GM18508 (cell line): ENCODE data around the gene ARHGAP12.
A peak's percentile ranks its signal among the peaks of the same experiment; 100 is the strongest.
"Not testable (repeated sequence)": the region's sequence is repeated elsewhere in the genome, so short reads cannot be mapped to it uniquely, and the experiment has no call there.

Source experiments
- ATAC-seq: cut with Tn5 transposase; IDR thresholded peaks from one replicate; pipeline ENCODE4 v1.9.1; 2021; ENCODE audit warnings: moderate number of reproducible peaks; ENCODE audit not compliant: insufficient read depth, unreplicated experiment

ARHGAP12 gene

DNA sequence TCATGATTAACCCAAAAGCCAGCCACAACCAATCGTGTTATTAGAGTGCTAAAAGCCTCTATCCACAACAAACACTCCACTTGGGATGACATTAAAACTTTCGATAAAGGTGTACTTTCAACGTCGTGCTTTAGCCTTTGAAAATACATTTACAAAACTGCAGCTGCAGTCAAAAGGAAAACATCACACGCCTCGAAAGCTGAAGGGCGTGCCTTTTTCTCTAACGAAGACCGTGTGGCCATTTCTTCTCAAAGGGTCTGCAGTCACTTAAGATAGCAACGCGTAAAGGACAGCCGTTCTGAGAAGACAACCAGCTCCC, 1.1 kb downstream of the ARHGAP12 start:
- no peak for ATAC-seq

DNA sequence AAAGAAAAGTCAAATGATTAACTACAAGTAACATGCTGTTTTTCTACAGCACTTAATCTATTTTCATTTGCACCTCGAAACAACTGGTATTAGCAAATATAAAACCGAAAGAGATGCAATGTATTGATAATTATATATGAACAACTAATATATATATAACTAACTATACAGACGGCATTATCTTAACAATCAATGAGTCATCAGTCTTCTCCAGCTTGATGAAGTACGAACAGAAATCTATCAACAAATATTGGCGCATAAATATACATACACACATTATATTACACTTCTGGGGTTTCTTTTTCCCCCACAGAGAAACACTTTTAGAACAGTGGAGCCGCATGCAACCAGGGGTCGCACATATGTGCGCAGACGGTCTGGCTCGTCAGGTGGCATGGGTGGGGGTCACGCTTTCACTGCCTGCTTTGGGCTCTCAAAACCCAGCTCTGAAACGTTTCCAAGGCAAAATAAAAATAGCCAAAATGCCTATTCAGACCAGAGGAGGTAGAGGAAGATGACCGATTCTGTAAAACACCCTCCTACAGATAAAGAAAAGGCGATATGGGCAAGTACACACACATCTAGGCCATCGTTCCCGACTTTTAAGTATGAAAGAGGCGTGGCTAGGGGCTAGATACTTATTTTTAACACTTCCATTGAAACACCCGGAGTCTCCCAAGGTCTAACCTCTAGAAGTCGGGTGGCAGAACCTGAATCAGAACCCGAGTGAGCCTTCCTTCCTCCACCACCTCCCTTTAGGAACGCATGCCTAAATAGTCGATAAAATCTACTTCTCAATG, 1.7 kb downstream of the ARHGAP12 start:
- ATAC-seq, result no peak

DNA sequence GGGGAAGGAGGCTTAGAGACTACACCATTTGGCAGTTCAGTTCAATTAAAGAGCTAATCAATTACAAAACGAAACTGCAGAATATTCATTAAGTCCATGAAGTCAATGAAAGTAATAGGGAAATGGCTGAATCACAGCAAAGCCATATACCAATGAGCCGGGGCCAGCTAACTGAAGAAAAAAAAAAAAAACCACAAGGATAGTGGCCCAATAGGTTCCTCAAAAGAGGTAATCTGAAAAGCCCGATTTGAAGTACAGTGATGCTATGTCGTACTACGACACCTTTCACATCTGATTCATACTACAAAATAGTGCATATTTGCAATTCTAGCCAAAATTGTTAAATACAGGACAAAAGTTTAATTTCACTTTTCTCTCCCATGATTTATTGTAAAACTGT, 2.5 kb downstream of the ARHGAP12 start:
- no peak for ATAC-seq

DNA sequence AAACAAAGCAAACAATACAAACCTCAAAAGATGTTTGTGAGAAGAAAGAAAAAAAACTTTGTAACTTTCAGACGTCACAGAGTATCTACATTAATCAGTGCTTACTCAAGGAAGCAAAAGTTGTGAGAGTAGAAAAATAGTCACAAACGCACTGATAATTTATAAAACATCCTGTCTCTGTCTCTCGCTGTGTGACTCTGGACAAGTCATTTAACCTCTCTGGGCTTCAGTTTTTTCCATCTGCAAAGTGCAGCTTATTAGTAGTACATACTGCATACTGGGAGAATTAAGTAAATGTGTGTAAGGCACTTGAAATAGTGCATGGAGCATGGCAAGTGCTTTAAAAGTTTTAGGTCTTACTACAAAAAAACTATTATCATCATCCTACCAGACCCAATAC, 3.8 kb downstream of the ARHGAP12 start:
- ATAC-seq, result no peak

DNA sequence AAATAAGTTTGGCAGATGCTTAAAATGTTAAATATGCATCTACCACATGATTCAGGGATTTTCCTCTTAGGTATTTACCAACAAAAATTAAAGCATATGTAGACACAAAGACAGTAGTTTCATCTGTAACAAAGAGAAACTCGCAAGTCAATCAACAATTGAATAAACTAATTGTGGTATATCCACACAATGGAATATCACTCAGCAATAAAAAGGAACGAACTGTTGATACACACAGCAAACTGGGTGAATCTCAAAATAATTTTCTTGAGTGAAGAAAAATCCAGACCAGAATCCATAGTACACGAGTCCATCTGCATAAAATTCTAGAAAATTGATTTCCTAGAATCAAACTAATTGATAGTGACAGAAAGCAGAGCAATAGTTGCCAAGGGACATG, 5.2 kb downstream of the ARHGAP12 start:
- ATAC-seq, result no peak

DNA sequence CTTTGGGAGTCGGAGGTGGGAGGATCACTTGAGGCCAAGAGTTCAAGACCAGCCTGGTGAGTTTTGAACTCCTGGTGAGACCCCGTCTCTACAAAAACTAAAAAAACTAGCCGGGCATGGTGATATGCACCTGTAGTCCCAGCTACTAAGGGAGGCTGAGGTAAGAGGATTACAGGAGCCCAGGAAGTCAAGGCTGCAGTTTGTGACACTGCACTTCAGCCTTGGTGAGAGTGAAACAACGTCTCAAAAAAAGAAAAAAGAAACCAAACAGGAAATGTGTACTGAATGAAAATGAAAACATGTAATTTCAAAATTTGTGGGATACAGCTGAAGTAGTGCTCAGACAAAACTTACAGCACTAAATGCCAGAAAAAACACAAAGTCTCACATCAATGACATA, 7.6 kb downstream of the ARHGAP12 start:
- ATAC-seq, result peak; percentile 40

DNA sequence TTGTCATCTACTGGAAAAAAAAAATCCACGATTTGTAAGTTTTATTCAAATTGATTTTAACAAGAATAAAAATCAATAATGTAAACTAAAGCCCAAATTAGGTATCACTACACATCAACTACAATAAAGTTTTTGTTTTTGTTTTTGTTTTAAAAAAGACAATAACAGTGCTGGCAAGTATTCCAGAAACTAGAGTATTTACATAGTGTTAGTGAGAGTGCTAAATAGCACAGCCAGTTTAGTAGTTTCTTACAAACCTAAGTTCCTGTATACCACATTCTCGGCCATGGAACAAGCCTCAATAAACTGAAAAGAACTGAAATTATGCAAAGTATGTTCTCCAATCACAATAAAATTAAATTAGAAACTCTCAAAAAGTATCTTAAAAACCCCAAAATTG, 8.1 kb downstream of the ARHGAP12 start:
- ATAC-seq, result no peak

DNA sequence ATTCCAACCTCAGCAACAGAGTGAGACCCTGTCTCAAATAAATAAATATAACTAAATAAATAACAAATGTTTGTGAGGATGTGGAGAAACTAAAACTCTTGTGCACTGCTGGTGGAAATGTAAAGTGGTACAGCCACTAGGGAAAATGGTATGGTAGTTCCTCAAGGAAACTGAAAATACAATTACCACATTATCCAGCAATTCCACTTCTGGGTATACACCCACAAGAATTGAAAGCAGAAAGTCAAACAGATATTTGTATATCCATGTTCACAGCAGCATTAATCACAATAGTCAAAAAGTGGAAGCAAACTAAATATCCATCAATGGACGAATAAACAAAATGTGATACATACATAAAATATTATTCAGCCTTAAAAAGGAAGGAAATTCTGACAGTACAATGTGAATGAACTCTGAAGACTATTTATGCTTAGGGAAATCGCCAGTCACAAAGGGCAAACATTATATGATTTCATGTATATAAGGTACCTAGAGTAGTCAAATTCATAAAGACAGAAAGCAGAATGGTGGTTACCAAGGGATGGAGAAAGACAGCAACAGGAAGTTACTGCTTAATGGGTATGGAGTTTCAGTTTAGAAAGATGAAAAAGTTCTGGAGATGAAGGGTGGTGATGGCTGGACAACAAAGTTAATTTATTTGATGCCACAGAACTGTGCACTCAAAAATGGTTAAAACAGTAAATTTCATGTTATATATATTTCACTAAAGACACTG, 9.8 kb downstream of the ARHGAP12 start:
- no peak for ATAC-seq

DNA sequence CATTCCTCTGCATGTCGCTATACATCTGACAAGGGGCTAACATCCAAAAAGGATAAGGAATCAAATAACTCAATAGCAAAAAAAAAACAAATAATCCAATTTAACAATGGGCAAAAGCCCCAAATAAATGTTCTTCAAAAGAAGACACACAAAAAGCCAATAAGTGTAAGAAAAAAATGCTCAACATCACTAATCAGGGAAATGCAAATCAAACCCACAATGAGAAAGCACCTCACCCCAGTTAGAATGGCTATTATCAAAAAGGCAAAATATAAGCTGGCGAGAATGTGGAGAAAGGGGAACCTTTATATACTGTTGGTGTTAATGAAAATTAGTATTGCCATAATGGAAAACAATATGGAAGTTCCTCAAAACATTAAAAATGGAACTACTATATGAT, 14.3 kb downstream of the ARHGAP12 start:
- ATAC-seq, result no peak

DNA sequence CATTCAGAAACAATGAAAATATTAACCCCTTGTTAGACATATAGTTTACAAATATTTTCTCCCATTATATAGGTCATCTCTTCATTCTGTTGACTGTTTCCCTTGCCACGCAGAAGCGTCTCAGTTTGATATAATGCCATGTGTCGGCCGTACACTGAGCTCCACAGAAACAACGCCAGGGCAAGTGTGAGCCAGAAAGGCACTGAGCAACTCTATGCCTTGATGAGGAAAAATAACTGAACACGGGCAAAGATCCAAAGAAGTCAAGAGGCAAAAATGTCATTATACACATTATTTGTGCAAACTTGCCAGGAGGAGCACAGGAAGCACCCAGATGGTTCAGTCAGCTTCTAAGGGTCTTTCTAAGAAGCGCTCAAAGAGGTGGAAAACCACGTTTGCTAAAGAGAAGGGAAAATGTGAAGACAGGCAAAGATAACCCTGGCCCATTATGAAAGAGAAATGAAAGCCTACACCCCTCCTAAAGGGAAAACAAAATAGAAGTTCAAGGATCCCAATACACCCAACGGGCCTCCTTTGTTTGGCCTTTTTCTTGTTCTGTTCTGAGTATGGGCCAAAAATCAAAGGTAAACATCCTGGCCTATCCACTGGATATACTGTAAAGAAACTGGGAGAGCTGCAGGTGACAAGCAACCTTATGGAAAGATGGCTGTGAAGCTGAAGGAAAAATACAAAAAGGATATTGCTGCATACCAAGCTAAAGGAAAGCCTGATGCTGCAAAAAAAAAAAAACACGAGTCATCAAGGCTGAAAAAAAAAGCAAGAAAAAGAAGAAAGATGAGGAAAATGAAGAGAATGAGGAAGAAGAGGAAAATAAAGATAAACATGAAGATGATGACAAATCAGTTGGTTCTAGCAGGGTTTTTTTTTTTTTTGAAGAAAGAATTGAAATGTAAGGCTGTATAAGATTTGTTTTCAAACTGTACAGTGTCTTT, 15.5 kb downstream of the ARHGAP12 start:
- ATAC-seq, result no peak

DNA sequence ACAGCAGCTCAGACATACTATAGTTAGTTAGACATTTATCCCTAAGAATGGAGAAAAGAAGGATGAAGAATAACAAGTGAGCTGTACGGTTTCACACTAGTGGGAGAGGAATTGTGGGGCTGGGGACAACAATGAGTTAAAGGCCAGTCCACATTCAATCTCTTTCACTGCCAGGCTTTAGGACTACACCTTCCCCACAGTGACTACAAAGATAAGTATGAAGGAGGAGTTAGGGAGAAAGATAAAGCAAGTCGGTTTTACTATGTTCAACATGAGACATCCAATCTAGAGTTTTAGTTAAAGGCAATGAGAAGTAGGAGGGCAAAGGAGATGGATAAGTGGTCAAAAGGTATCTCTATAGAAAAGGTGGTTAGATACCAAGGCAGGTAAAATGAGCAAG, 16.3 kb downstream of the ARHGAP12 start:
- no peak for ATAC-seq

DNA sequence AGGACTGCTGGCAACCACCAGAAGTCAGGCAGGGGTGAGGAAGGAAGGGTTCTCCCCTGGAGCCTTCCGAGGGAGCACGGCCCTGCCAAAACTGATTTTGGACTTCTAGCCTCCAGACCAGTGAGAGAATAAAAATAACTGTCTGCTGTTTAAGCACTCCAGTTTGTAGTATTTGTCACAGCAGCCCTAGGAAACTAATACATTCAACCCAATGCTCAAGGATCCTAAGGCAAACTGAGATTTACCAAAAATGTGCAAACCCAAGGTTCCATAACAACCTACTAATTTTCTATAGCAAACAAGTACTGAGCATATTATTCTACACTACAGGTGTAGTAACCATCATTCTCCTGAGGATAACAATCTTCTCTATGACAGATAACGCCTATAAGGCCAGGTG, 18.6 kb downstream of the ARHGAP12 start:
- no peak for ATAC-seq

DNA sequence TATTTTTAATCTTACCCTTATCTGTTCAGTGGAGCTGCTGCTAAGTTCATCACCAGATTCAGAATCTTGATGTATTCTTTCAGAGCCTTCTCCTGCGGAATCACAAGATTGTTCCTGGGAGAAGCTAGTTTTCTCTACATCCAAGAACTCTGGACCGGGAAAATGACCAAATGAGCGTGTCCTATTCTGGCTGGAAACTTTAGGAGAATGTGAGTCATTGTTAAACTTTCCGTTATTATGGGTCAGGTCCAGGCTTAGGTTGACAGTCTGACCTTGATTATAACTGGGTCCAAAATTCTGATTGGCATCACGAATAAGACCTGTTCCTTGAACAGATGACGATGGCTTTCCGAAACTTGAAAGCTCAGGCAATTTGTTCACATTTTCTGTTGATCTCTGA, 20.5 kb downstream of the ARHGAP12 start:
- no peak for ATAC-seq

DNA sequence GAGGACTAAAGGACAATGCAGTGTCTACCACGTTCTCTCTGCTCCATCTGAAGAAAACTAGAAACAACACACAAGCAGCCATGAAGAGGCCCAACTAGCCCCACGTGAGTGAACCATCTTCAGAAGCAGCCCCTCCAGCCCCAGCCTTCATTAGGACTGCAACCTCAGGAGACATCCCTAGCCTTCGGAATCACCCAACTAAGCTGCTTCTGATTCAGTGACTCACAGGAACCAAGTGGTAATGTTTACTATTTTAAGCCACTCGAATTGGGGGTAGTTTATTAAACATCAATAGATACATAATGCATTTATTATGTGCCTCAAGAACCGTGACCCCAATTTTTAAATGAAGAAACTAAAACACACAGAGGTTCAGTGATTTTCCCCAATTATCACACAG, 22.6 kb downstream of the ARHGAP12 start:
- ATAC-seq, result no peak

DNA sequence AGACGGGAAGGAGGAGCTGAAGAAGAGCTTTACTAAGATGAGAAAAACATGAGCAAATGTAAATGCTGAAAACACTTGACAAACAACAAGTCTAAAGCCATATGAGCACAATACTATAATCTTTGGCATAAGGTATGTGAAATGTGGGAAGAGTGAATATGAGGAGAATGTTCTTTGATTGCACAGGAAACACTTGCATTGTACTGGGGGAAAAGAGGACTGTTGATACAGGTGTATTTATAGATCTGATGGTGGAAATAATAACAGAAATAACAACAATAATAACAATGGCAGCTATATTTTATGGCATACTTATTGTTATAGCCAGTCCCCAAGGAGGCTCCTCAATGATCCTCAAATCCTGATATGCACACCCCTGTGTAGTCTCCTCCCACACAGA, 23.0 kb downstream of the ARHGAP12 start:
- no peak for ATAC-seq

DNA sequence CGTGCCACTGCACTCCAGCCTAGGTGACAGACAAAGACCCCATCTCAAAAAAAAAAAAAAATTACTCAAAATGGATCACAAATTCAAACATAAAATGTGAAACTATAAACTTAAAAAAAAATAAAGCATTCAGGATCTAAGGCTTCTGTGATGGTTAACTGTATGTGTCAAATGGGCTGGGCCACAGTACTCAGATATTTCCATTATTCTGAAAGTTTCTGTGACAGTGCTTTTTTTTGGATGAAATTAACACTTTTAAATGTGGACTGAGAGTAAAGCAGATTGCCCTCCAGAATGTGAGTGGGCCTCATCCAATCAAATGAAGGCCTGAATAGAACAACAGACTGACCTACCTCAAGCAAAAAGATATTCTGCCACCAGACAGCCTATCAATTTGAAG, 26.0 kb downstream of the ARHGAP12 start:
- no peak for ATAC-seq

DNA sequence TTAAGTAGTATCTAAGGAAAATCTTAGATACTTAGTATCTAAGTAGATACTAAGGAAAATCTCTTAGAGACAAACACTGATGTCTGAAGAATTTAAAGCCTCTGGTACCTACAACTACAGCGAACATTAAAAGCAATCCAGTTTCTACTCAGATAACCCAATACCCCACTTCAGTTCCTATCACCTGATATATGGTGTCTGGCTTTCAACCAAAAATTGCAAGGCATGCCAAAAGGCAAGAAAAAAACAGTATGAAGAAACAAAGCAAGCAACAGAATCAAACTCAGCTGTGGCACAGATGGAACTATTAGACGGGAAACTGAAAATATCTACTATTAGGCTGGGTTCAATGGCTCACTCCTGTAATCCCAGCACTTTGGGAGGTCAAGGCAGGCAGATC, 31.1 kb downstream of the ARHGAP12 start:
- ATAC-seq, result no peak

DNA sequence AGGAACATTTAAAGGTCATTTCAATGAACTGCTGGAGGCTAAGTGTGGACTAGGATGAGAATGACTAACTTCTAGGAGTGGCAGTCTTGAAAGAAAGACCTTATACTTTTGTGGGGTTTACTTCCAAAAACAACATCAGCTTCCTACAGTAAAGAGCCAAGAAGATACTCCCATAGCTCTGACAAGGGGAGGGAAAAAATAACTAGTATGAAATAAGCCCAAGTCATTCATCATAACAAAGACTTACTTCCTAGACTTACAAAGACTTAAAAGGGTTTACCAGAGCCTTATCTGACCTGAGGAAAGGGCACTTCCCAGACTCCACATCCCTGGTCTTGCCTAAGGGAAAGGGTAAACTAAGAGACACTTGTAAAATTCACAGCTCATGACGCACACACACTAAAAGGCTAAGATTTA, 31.7 kb downstream of the ARHGAP12 start:
- no peak for ATAC-seq

DNA sequence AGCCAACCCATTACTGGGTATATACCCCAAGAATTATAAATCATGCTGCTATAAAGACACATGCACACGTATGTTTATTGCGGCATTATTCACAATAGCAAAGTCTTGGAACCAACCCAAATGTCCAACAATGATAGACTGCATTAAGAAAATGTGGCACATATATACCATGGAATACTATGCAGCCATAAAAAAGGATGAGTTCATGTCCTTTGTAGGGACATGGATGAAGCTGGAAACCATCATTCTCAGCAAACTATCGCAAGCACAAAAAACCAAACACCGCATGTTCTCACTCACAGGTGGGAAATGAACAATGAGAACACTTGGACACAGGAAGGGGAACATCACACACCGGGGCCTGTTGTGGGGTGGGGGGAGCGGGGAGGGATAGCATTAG, 32.9 kb downstream of the ARHGAP12 start:
- not testable (repeated sequence) for ATAC-seq

DNA sequence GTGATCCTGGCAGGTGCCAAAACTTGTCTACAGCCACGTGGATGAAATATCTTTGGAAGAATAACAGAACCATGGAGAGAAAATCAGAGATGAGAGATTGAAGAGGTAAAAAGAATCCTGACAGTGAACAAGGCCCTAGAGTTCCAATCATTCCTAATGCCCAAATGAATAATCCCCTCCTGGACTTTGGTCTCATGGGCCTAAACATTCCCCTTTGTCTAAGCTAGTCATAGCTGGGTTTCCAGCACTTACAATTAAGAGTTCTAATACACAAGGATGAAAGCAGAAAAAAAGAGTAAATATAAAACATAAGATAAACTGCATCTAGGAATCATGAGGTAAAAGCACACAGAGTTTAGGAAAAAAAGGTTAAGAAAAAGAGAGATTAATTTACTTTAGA, 40.2 kb downstream of the ARHGAP12 start:
- no peak for ATAC-seq

DNA sequence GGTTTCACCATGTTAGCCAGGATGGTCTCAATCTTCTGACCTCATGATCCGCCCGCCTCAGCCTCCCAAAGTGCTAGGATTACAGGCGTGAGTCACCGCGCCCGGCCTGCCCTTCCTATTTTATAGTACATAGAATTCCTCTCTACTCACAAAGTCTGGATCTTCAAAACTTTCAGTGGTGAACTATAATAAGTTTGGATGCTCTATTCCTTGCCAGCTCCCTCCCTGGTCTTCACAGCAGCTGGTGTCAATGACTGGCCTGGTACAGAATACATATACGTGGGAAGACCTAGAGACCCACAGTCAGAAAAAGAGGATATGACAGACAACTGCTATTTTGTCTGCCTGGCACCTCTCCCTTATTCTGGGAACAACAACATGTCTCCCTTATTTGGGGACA, 40.8 kb downstream of the ARHGAP12 start:
- ATAC-seq, result no peak
